C4-2B (cell line): Measurements from ENCODE around the gene SCYL1.

ENCODE experiments used
- CTCF ChIP-seq: fragments of 450-650 bp; conservative IDR thresholded peaks from 2 replicates; pipeline ENCODE4 v1.5.1; 2017; ENCODE audit warnings: mild to moderate bottlenecking
- ZFX ChIP-seq: fragments of 450-650 bp; IDR thresholded peaks from 2 replicates; pipeline ENCODE4 v1.6.1; 2017

GRCh38 chr11:65525546-65526480 is 930 bp downstream of the SCYL1 start:
- TF ChIP-seq CTCF = no peak
- TF ChIP-seq ZFX = 0 out of 2 replicates have a peak, but pooled peaks have one; percentile 58
